T47D (cell line): ENCODE measurements around the gene RELB.

Experiments
- DNase-seq, 2 experiments: peaks; one replicate each; pipeline versions ENCODE4 v3.0.0 to v3.0.0-alpha.2; 2011 to 2012; ENCODE audit warnings: low read depth in 1 of 2, low spot score in 1 of 2
- JUND ChIP-seq: IDR thresholded peaks from 2 replicates; pipeline ENCODE4 v1.6.1; 2012; ENCODE audit warnings: low read depth
- in situ Hi-C: cut with HindIII; loops from 2 replicates; pipeline ENCODE4 v1.10.0; 2016; ENCODE audit warnings: low sequenced_read_pairs, low pct_unique_long_range_greater_than_20kb

RELB gene

DNA sequence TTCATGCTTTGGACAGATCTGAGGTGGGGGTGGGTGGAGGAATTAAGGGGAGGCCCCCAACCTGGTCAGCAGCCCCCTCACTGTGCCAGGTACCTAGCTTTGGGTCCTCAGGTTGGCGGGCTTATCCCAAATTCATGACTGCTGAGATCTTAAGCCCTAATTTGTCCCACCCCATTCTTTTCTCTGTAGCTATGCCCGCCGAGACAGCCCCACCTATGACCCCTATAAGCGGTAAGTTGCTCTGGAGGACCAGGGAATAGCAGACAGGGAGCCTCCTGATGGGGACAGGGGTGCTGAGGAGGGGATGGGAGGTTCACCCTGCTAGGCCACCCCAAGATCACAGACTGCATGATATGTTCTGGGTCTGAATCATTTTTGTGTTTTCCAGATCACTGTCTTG is 60.7 kb downstream of the RELB start:
- in situ Hi-C loops: no loop called here
- TF ChIP-seq JUND: no peak
- DNase-seq: no peak

GRCh38 chr19:45063851-45064801 is 62.9 kb downstream of the RELB start:
- no peak for TF ChIP-seq JUND
- in situ Hi-C loops: no loop called here
- DNase-seq: no peak

GRCh38 chr19:45066921-45067661 is 65.8 kb downstream of the RELB start:
- TF ChIP-seq JUND: no peak
- in situ Hi-C loops: no loop called here
- DNase-seq: no peak

DNA sequence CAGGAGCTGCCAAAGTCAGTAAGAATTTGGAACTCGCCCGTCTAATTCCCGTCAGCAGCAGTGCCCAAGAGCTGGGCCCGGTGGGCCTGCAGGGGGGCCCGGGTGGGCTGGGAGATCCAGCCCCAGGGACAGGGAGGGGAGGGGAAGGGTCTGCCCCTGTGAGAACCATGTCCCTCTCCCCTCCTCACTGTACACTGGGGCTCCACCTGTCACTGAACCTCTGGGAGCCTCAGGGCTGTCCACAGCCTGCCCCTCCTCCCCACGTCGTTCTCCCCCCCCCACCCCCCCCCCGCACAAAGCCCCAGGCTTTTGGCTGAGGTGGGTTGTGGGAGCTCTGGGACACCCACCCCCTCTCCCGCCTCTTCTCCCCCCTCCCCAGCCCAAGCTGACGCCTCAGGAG is 66.8 kb downstream of the RELB start:
- DNase-seq: no peak
- in situ Hi-C loops: no loop called here
- no peak for TF ChIP-seq JUND

GRCh38 chr19:45069056-45069455 is 67.8 kb downstream of the RELB start:
- in situ Hi-C loops: no loop called here
- peak; percentile 74 to 85 for DNase-seq
- TF ChIP-seq JUND: no peak

DNA sequence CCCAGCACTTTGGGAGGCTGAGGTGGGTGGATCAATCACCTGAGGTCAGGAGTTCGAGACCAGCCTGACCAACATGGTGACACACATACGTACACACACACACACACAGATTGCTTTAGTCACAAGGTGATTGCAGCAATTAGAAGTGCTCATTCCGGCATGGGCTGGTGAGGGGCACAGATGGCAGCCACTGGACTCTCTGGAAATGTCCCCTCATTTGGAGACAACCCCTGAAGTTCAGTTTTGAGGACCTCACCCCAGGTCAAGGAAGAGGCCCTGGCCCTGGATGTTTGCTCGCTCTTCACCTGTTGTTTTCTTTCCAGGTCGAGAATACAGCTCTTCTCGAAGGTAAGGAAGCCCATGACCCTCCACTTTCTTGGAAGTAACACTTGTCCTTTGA is 69.0 kb downstream of the RELB start:
- no peak for DNase-seq
- in situ Hi-C loops: no loop called here
- TF ChIP-seq JUND: no peak

DNA sequence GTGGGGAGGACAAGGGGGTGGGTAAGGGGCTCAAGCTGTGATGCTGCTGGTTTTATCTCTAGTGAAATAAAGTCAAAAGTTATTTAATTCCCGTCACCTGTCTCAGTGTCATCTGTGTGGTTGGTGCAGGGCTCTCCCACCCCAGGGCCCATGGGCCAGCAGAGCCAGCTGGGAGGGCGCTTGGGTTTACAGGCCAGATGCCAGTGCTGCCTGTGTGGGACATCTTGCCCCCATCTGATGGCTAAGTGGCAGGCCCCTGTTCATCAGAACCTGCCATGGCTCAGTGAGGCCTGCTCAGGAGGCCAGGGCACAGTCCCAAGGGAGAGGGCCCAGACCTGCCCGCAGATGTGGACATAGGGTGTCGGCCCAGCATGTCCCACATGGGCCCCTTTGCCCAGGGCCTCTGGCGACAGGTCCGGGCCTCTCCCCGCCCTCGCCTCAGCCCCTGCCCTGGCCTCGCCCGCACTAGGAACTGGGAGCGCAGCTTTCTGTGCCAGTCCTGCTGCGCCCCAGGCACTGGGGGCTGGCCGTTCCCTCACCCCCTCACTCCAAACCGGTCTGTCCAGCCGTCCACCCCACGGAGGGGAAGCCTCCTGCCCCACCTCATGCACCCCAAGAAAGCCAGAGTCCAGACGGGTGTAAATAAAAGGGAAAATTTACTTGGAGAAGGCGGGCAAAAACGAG is 69.7 kb downstream of the RELB start:
- in situ Hi-C loops: no loop called here
- TF ChIP-seq JUND: peak; percentile 50; the same call in 1 of the 2 replicates
- peak; percentile 68 to 92 for DNase-seq

- no peak for DNase-seq
- TF ChIP-seq JUND: no peak
- in situ Hi-C loops: no loop called here
Measured at GRCh38 chr19:45071545-45071938, 70.3 kb downstream of the RELB start.

DNA sequence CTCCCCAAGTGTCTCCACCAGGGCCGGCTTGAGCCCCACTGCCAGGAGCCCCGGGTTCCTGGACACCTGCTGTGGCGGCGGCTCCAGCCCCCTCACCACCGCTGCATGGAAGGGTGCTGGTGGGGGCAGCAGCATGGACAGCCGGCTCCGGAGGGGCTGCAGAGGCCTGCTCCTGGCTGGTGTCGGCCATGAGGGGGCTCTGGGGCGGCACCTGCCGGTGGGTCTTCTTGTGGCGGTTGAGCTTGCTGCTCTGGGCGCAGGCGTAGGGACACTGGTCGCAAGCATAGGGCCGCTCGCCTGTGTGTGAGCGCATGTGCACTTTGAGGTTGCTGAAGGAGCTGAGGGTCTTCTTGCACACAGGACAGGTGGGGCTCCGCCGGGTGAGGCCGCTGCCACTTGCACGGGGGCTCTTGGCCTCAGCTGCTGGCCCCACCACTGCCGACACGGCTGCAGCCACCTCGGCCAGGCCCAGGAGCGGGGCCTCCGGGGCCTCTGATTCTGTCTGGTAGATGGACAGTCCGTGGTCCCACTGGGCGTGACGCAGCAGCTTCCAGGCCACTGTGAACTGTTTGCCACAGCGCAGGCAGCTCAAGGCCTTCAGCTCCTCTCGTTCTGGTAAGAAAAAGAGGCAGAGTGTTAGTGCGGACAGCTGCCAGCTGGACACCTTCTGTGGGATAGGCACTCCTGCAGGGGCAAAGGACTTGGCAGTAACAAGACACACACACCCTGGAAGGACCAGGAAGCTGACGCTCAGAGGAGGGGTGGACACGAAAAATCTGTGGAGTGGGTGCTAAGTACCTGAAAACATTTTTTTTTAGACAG is 70.9 kb downstream of the RELB start:
- no peak for TF ChIP-seq JUND
- DNase-seq: no peak
- in situ Hi-C loops: no loop called here

GRCh38 chr19:45074744-45075300 is 73.6 kb downstream of the RELB start:
- no peak for DNase-seq
- TF ChIP-seq JUND: no peak
- in situ Hi-C loops: no loop called here

GRCh38 chr19:45075301-45076028 is 74.2 kb downstream of the RELB start:
- in situ Hi-C loops: no loop called here
- DNase-seq: peak; percentile 82 to 91
- TF ChIP-seq JUND: no peak
